H1 (cell line): ENCODE measurements around the gene KLHL3. TPM values are rescaled to one million over a fixed set of nuclear protein-coding genes. Genes with fewer than 3 reads are reported as not detected.

Experiments
- CEBPB ChIP-seq: IDR thresholded peaks from 2 replicates; pipeline ENCODE4 v1.6.1; 2012; ENCODE audit warnings: low read depth, low read length
- E2F6 ChIP-seq: IDR thresholded peaks from 2 replicates; pipeline ENCODE4 v1.6.1; 2012; ENCODE audit warnings: inconsistent platforms
- JUND ChIP-seq: IDR thresholded peaks from 2 replicates; pipeline ENCODE4 v1.6.1; 2011; ENCODE audit warnings: mild to moderate bottlenecking, improper control_type of control experiment, low read length
- NANOG ChIP-seq: IDR thresholded peaks from 2 replicates; pipeline ENCODE4 v1.6.1; 2011; ENCODE audit warnings: low read length, low read depth, mild to moderate bottlenecking, inconsistent platforms; ENCODE audit not compliant: insufficient read depth, poor library complexity, severe bottlenecking
- POLR2AphosphoS5 ChIP-seq: IDR thresholded peaks from 2 replicates; pipeline ENCODE4 v1.6.1; 2011; ENCODE audit warnings: low read depth, low read length
- RXRA ChIP-seq: IDR thresholded peaks from 2 replicates; pipeline ENCODE4 v1.6.1; 2011; ENCODE audit warnings: low read depth, mild to moderate bottlenecking, low read length, moderate library complexity; ENCODE audit not compliant: insufficient read depth
- SAP30 ChIP-seq: fragments of 300-600 bp; sonication (generic); IDR thresholded peaks from 2 replicates; pipeline ENCODE4 v1.7.1; 2012; ENCODE audit warnings: low read length, moderate library complexity, mild to moderate bottlenecking, inconsistent platforms; ENCODE audit not compliant: insufficient read depth, insufficient replicate concordance
- TAF1 ChIP-seq: IDR thresholded peaks from 2 replicates; pipeline ENCODE4 v1.6.1; 2011; ENCODE audit warnings: mild to moderate bottlenecking, low read depth, low read length
- YY1 ChIP-seq: IDR thresholded peaks from 2 replicates; pipeline ENCODE4 v1.6.1; 2011; ENCODE audit warnings: low read depth, mild to moderate bottlenecking, low read length
- polyA plus RNA-seq, 7 experiments: library from polyadenylated mRNA; depleted of rRNA in 3 of 7; stranded (reverse) in 5 of 7; unstranded in 2 of 7; fragments of >200 nt in 5 of 7; fragments of 200-250 nt in 2 of 7; gene quantifications; 1 replicate in 5 of 7; 2 replicates in 1 of 7; 4 replicates in 1 of 7; pipeline versions ENCODE4 v1.2.1 to v1.2.3, GENCODE V29; 2011 to 2013; ENCODE audit warnings: missing spikeins in 2 of 7, mixed read lengths in 2 of 7
- total RNA-seq: library from RNA; stranded (reverse); fragmentation: NEBNext Ultra II Directional; extraction: Animal tissue kit (Norgen Biotek cat#: 25700); gene quantifications from 2 replicates; pipeline ENCODE4 v1.2.1, GENCODE V29; 2021

Gene KLHL3
- total and polyA plus RNA-seq, 2 of the 8 experiments (the other 6 are each of a cell fraction or from before 2014, with no cell fraction given): 7.4 to 13.7 TPM

GRCh38 chr5:137750436-137750835, 14.5 kb upstream of the KLHL3 start (continued):
- TF ChIP-seq SAP30 (no peak), NANOG (no peak), RXRA (no peak), POLR2AphosphoS5 (no peak), CEBPB (no peak), JUND (no peak), YY1 (no peak), E2F6 (no peak), TAF1 (no peak)
- TF ChIP-seq, all 59 proteins: peak for 0
